ENCODE measurements around the gene ABCC9.

DNA sequence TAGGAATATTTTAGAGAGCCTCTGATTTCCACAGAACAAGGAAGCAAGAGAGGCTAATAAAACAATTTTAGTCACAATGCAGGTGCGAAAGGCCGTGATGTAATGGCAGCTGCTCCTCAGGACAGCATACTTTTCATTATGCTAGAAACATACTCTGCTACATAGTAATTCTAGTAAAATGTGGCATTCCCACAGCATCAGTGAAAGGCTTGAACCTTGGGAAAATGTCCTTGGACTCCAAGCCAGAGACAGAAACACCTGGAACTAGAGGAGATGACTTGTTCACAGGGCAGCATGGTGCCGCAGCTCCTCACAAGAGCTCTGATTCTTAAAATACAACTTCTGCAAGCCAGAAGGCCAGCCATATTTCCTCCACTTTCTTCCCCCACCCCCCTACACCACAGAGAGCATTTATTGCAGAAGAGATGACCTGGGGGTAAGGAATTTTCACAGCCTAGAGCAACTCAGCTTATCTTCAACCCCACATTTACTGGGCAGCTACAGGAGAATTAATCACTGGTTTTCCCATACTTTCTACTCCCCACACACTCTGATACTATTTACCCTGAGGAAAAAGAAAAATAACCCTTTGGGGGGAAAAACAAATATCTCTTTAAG is 15.8 kb downstream of the ABCC9 start:
- TF ChIP-seq CTCF (conservative IDR thresholded peaks at IDR 0.05) (no peak), ZFX (IDR thresholded peaks at IDR 0.05) (no peak)

Measured in C4-2B (cell line).